GM19043 (cell line): ENCODE data around the gene EIF3D.
"Not testable (repeated sequence)": the region's sequence is repeated elsewhere in the genome, so short reads cannot be mapped to it uniquely, and the experiment has no call there.

Experiments
- ATAC-seq: cut with Tn5 transposase; IDR thresholded peaks from one replicate; pipeline ENCODE4 v1.9.1; 2021; ENCODE audit warnings: low read depth; ENCODE audit not compliant: unreplicated experiment

Gene EIF3D

DNA sequence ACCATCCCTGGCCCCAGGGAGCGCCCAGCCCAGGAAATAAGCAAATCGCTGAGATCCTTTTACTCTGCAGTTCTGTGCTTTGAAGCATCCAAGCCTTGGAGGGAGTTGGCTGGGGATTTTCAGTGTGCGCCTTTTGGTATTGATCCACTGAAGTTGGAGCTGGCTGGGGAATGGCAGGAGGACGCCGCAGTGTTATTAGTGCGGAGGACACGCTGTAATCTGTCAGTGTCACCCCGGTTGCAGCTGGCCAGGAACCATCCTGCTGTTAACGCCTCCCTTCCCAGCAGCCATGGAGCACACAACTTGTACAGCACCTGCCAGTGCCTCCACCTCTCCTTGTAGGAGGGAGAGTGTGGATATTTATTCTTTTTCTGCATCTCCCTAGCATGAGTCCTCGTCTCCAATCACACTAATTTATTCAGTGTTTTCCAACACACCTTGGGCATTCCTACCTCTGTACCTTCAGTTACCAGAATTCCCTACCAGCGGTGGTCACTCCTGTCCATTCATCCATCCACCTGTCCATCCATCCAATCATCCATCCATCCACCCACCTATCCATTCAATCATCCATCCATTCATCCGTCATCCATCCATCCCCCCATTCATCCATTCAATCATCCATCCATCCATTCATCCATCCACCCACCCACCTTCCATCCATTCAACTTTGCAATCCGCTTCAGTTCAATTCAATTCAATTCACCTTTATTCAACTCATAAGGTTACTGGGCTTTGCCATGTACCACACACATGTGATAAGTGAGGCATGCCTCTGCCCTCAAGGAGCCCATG lies 21.9 kb upstream of the EIF3D start:
- no peak for ATAC-seq

DNA sequence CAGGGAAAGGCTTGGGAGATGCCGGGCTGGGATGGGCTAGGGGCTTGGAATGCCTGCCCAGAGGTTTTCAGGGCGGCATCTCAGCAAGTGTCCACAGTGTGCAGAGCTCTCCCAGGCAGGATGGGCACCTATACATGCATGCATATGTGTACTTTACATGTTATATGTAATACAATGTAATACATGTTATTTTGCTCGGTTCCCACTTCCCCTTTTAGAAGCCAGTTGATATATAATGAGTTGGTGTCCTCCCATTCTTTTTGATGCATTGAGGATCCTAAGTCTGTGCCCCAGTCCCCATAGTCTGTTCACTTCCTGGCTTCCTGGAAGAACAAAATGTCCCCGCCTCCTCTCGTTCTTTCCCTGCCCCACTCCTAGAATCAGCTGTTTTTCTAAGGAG lies 20.1 kb upstream of the EIF3D start:
- ATAC-seq = no peak

DNA sequence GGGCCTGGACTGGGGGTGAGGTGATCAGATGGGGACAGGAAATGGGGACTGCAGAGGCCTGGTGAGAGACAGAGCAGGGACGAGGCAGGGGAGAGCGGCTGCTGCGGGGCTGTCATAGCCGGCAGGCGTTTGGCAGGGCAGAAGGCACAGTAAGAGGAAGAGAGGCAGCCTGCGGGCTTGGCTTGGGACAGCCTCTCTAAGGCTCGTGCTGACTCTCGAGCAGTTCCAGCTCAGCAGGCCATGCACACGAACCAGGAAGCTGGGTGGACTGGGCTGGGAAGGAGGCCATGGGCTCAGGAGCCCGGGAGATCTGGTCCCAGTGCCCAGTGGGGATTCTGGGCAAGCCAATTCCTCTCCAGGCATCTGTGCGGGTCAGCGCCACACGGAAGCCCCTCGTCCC lies 19.6 kb upstream of the EIF3D start:
- ATAC-seq = no peak

DNA sequence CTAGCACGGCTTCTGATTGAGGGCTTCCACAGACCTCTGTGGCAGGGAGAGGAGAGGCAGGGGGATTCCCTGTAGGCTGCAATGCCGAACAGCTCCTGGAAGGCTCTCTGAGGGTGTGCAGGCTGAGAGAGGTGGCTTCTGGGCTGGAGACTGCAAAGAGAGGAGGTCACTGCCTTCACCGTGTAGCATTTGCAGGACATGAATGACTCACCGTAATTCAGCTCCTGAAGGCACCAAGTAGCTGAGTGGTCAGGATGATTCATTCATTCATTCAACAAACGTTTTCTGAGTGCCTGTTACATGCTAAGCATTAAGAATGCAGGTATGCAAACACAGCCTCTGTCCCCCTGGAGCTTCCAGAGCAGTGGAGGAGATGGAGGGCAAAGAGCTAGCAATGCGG lies 18.0 kb upstream of the EIF3D start:
- ATAC-seq = no peak

DNA sequence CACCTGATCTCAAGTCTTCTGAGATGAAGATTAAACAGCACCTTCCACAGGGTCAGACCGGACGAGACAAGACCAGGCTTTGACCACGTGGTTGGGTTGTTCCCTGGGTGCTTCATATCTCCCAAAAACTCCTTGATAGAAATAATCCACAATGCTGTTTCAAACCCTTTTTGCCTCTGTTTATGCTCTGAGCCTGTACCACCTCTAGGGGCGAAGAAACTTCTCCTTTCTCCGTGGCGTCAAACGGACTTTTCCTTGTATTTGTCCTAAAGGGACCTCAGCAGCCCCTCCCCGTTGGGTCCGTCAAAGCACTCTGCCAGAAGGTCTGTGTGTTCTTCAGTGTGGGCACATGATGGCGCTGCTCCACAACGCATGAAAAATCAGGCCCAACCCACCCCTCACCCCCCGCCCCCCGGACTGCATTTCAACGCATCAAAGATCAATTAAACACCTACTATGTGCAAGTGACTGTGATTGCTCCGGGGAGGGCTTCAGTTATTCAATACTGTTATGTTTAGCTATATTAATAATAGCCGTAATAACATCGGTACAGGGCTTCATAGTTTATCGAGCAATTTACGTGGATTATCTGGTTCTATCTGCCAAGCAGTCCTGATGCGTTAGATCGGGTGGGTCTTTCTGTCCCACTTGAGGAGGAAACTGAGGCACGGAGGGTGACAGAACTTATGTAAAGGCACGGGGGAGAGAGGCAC lies 17.3 kb upstream of the EIF3D start:
- no peak for ATAC-seq

DNA sequence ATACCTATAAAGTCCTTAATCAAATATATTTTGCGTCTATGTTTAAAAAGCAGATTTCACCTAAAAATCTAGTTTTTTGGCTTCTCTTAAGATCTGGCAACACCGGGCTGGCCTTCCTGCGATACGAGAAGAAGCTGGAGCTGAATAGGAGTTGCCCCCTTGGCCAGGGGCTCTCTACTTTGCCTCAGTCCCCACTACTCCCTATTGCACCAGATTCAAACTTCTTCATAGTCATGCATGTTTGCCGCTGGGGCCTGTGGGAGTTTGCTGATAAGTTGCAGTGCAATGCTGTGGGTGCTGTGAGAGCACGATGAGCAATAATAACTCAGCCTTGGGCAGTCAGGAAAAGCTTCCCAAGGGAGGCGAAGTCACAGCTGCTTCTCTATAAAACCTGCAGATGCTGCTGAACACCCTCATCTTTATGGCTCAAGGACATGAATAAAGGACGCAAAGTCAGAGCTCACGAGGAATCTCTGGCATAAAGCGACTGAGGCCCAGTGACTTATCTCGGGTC lies 15.2 kb upstream of the EIF3D start:
- no peak for ATAC-seq

DNA sequence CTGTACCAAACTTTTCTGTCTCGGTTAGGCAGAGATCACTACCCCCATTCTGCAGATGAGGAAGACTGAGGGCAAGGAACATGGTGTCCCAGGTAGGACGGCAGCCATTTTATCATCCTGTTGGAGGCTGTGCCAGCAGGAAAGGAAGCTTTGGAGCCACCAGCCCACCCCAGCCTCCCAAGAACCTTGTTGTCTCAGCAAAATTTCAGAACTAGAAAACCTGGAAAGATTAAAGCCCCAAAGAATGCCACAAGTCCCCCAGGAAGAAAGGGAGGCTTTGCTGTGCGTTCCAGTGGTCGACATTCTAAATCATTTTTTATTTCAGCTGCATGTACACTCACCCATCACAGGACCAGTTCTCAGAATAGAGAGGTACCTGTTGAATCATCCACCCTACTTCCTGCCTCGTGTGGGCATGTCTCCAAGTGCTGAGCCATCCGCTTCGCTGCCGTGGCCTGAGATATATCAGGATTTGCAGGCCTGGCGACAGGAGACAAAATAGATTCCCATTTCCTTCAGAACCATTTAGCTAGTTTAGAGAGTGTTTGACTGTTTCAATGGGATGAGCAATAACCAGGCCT lies 13.0 kb upstream of the EIF3D start:
- ATAC-seq = no peak

DNA sequence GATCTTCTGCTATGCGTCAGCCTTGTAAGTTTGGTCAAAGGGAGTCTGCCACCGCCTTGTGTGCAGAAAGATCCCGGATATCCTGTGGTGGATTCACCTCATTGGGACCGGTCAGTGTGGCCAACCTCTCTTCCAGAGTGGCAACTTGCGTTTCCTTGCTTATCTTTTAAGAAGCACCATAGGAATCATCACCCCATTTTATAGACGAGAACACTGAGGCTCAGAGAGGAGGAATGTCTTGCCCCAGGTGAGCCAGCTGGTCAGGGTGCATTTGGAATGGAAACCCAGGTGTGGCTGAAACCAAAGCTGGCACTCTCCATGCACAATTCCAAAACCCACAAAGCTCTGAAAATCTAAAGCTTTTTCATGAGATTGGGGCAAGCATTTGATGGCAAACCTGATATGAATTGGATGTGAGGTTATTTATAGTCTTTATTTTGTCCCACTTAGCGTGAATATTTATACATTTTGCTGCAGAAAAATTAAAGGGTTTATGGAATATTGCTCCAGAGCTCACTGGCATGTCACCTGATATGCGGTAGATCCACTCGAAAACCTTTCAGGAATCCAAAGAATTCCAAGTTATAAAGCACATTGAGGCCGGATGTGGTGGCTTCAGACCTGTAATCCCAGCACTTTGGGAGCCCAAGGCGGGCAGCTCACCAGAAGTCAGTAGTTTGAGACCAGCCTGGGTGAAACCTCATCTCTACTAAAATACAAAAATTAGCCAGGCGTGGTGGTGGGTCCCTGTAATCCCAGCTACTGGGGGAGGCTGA lies 12.1 kb upstream of the EIF3D start:
- no peak for ATAC-seq

DNA sequence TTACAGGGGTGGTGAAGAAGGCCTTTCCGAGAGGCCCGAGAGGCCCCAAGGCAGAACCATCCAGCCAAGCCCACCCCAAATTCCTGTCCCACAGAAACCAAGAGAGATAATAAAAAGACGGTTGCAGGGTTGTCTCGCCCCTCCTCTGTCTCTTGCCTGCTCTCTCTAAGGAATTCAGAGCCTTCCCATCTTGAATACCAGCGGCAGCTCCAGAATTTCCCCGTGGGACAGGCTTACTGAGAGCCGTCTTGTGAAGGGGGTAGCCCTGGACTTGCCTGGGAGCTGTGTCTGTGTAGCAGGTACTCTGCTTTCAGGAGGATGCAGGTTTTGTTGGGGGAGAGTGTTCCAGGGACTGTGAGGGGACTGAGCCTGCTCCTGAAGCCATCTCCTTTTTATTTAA lies 9.6 kb upstream of the EIF3D start:
- ATAC-seq = no peak

DNA sequence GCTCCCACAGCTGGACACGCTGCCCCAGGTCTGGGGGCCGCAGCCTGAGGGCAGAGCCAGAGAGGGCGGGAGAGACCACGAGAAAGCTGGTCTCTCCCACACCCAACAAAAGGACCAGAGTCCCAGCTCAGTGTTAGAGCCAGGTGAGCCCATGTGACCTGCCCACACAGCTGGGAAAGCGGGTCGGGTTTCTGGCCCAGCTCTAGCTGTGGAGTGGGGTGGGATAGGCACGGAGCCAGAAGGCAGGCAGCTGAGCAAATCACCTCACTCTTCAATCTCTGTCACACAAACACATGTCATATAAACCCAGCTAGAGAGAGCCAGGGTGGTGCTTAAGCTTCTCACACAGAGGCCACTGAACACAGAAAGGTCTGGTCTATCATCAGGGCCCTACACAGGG lies 7.8 kb upstream of the EIF3D start:
- no peak for ATAC-seq

DNA sequence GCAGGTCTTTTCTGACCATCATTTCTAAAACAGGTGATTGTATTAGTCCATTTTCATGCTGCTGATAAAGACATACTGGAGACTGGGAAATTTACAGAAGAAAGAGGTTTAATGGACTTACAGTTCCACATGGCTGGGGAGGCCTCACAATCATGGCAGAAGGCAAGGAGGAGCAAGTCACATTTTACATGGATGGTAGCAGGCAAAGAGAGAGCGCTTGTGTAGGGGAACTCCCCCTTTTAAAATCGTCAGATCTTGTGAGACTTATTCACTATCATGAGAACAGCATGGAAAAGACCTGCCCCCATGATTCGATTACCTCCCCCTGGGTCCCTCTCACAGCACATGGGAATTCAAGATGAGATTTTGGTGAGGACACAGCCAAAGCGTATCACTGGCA lies 4.4 kb upstream of the EIF3D start:
- ATAC-seq = not testable (repeated sequence)

DNA sequence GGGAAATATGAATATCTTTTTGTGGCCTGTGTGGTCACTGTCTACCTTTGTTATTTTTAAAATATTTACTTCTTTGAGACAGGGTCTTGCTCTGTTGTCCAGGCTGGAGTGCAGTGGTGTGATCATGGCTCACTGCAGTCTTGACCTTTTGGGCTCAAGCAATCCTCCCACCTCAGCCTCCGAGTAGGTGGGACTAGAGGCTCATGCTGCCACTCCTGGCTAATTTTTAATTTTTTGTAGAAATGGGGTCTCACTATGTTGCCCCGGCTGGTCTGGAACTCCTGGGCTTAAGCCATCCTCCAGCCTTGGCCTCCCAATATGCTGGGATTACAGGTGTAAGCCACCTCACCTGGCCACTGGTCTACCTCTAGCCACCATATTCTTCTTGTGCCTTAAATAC lies 3.5 kb upstream of the EIF3D start:
- ATAC-seq = no peak

DNA sequence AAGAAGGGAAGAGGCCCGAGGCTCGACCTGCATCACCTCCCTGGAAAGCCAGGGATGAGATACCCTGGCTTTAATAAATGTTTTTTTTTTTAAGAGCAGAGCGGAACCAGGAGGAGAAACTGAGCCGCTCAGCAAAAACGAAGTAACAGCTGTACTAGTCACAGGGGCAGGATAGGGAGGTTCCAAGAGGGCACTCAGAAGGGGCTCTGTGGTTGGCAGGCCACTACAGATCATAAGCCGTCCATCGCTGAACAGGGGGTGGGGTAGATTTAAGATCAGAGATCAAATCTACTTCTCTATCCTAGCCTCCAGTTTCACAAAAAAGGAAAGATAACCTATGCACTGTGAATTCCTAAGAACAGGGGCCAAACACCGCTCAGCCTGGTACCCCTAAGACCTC lies 625 bp downstream of the EIF3D start:
- no peak for ATAC-seq

DNA sequence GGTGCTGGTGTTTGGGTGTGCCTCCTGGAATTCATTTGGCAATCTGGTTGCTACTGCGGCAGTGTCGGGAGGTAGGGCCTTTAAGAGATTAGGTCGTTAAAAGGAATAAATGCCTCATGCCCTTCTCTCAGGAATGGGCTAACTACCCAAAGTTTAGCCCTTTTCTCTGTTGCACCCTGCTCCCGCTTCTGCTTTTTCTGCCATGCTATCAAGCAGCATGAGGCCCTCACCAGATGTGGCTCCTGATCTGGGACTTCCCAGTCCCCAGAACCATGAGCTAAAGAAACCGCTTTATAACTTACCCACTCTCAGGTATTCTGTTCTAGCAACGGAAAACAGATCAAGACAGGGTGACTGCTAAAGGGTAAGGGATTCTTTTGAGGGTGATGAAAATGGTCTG lies 6.3 kb downstream of the EIF3D start:
- ATAC-seq = no peak

DNA sequence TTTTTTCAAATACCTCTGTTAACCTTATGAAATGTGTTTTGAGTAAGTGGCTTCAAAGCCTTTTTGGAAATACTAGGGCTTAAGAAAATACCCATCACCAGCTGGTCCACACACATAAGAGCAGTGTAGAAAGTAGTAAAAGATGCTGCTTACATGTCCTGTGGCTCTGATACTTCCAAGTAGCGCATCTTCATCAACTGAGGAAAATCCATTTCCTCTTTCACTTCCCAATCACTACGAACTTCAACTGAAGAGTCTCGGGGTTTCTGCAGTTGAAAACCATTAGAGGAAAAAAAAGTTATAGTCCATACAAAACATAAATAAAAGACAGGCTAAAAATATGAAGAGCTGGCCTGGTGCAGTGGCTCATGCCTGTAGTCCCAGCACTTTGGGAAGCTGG lies 8.5 kb downstream of the EIF3D start:
- ATAC-seq = no peak

DNA sequence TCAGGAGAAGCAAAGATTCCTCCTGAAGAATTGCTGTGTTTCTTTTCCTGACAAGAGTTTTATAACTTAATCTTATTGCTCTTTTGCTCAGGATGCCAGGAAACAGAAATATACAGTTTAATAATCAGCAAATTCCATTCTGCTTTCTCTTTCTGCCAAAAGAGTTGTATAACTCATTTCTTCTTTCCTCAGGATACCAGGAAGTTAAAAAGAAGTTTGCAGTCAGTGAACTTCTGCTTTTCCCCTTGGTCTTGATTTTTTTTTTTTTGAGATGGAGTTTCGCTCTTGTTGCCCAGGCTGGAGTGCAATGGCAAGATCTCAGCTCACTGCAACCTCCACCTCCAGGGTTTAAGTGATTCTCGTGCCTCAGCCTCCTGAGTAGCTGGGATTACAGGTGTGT lies 9.1 kb downstream of the EIF3D start:
- ATAC-seq = not testable (repeated sequence)

DNA sequence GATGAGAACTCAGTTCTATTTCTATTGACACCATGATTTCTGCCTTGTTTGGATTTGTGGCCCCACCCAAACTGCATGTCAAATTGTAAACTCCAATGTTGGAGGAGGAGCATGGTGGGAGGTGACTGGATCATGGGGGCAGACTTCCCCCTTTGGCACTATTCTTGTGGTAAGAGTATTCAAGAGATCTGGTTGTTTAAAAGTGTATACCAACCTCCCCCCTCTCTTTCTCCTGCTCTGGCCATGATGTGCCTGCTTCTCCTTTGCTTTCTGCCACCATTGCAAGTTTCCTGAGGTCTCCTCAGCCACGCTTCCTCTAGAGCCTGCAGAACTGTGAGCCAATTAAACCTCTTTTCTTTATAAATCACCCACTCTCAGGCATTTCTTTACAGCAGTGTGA lies 14.2 kb downstream of the EIF3D start:
- no peak for ATAC-seq

DNA sequence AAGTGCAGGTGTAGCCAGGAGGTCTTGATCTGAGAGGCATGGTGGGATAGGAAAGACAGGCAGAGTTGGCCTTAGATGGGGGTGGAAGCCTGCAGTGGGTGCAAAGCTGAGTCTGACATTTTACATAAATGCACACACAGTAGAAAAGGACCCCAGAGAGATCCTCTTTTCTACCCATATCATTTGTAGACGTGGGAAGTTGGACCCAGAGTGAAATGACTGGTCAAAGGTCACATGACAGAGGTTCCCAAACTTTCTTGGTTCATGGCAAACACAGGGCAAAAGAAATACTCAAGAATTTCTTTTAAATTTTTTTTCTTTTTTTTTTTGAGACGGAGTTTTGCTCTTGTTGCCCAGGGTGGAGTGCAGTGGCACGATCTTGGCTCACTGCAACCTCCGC lies 16.0 kb downstream of the EIF3D start:
- no peak for ATAC-seq

DNA sequence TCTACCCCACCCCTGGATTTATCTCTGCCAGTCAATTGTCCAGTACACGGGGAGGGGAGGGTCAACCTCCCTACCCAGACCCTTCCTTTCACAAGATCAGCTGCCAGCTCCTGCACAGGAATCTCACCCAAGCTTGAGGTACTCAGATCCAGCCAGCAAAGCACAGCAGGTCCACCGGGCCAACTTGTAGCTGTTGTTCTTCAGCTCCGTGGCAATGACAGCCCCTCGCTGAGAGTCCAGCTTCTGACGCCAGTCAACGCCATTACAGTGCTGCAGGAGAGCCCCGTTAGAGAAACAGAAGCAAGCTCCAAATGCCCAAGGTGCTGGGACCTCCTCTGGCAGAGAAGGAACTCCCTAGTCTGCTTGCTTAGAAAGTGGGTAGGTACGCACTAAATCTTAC lies 16.6 kb downstream of the EIF3D start:
- no peak for ATAC-seq

DNA sequence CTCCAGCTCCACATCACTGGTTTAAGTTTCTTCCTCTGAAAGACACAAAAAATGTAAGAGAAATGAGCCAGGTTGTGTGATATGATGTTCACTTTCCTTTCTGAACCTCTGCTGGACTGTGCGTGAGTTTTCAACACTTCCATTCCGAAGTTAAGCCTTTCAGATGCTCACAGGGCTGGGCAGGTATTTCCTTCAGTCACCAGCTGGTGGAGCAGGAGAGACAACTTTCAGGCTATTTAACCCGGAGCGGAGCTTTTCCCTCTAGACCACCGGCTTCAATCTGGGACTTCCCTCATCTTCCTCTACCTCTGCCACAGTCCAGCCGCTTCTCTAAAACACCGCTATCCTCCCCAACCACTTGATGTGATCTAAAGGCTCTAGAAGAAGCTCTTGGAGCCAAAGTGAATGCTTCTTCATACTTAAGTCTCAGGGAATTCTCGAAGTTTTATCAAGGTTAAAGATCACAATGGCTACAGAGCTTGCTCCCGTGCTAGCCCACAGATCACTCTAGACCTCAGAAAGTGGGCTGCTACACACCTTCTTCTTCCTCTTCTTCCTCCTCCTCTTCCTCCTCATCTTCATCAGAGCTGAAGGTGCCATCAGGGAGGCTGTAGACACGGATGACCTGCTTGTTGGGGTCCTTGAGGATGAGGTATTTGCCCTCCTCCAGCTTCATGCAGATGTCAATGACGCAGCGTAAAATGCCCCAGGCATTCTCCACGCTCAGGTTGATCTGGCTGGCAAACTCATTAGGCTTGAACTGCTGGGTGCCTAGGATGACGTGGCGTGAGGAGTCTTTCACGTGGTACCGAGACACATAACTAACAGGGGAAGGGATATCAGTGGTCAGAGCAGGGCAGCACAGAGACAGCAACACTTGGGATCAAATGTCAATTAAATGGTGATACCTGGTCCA lies 17.7 kb downstream of the EIF3D start:
- no peak for ATAC-seq
